HEK293 (cell line): ENCODE measurements around the gene OLIG2.

Experiments
- CTCF ChIA-PET: fragments of 350-600 bp; formaldehyde crosslinking; extraction: SDS; loops from one replicate; lab custom pipeline; 2021; ENCODE audit warnings: antibody characterized with exemption; lab: Yijun Ruan, JAX
- POLR2A ChIA-PET: fragments of 300-600 bp; formaldehyde crosslinking; extraction: SDS; loops from one replicate; lab custom pipeline; 2020; ENCODE audit warnings: antibody characterized with exemption, inconsistent platforms; lab: Yijun Ruan, JAX
- H3K27ac ChIP-seq: fragments of 200-500 bp; sonication (Bioruptor generic); 2 replicates; pipeline ENCODE4 v1.5.1; 2014; ENCODE audit warnings: low read depth, low read length, control low read depth, inconsistent platforms; ENCODE audit errors: extremely low read depth
- H3K36me3 ChIP-seq, 2 experiments: fragments of 200-500 bp in 1 of 2; sonication (Bioruptor generic) in 1 of 2; 1 replicate in 1 of 2; 2 replicates in 1 of 2; pipeline ENCODE4 v1.5.1; 2014 to 2017; ENCODE audit warnings: inconsistent platforms in 2 of 2, low read length in 2 of 2; ENCODE audit not compliant: control insufficient read depth in 2 of 2, insufficient read depth in 1 of 2
- H3K4me1 ChIP-seq: fragments of 200-500 bp; sonication (Bioruptor generic); 2 replicates; pipeline ENCODE4 v1.5.1; 2014; ENCODE audit warnings: mild to moderate bottlenecking, low read length, inconsistent platforms; ENCODE audit not compliant: control insufficient read depth, insufficient read depth
- H3K4me3 ChIP-seq: 2 replicates; pipeline ENCODE4 v1.5.1; 2011; ENCODE audit warnings: low read depth, mild to moderate bottlenecking, control low read depth, low read length, moderate library complexity
- H3K9me3 ChIP-seq: fragments of 200-500 bp; sonication (Bioruptor generic); 2 replicates; pipeline ENCODE4 v1.5.1; 2014; ENCODE audit warnings: low read depth, low read length, inconsistent platforms; ENCODE audit not compliant: control insufficient read depth, insufficient read depth
- EGR2 ChIP-seq: fragments of 450-650 bp; formaldehyde crosslinking; IDR thresholded peaks from 2 replicates; pipeline ENCODE4 v1.5.1; 2016; ENCODE audit warnings: low read depth, missing biosample characterization, missing genetic modification characterization
- KLF16 ChIP-seq: fragments of 450-650 bp; formaldehyde crosslinking; IDR thresholded peaks from 2 replicates; pipeline ENCODE4 v1.5.1; 2017; ENCODE audit warnings: missing biosample characterization, missing genetic modification characterization
- KLF9 ChIP-seq: fragments of 450-650 bp; formaldehyde crosslinking; IDR thresholded peaks from 2 replicates; pipeline ENCODE4 v1.5.1; 2016; ENCODE audit warnings: missing biosample characterization, missing genetic modification characterization, low read depth
- OSR2 ChIP-seq: fragments of 450-650 bp; formaldehyde crosslinking; IDR thresholded peaks from 2 replicates; pipeline ENCODE4 v1.5.1; 2016; ENCODE audit warnings: missing biosample characterization, missing genetic modification characterization
- SALL2 ChIP-seq: fragments of 450-650 bp; formaldehyde crosslinking; IDR thresholded peaks from 2 replicates; pipeline ENCODE4 v1.5.0; 2017; ENCODE audit warnings: missing biosample characterization, mild to moderate bottlenecking, missing genetic modification characterization, borderline replicate concordance
- SCRT2 ChIP-seq: fragments of 450-650 bp; formaldehyde crosslinking; IDR thresholded peaks from 2 replicates; pipeline ENCODE4 v1.5.1; 2016; ENCODE audit warnings: missing biosample characterization, missing genetic modification characterization
- ZBTB1 ChIP-seq: fragments of 450-650 bp; formaldehyde crosslinking; IDR thresholded peaks from 2 replicates; pipeline ENCODE4 v1.5.1; 2016; ENCODE audit warnings: missing biosample characterization, missing genetic modification characterization
- ZBTB44 ChIP-seq: fragments of 450-650 bp; IDR thresholded peaks from 2 replicates; pipeline ENCODE4 v1.5.1; 2018; ENCODE audit warnings: missing biosample characterization, mild to moderate bottlenecking, missing genetic modification characterization
- ZBTB48 ChIP-seq: fragments of 450-650 bp; formaldehyde crosslinking; IDR thresholded peaks from 2 replicates; pipeline ENCODE4 v1.5.1; 2016; ENCODE audit warnings: missing biosample characterization, missing genetic modification characterization
- ZFP37 ChIP-seq: fragments of 450-650 bp; formaldehyde crosslinking; IDR thresholded peaks from 2 replicates; pipeline ENCODE4 v1.5.1; 2016; ENCODE audit warnings: missing biosample characterization, missing genetic modification characterization
- ZFP41 ChIP-seq: fragments of 450-650 bp; formaldehyde crosslinking; IDR thresholded peaks from 2 replicates; pipeline ENCODE4 v1.5.1; 2016; ENCODE audit warnings: missing biosample characterization, missing genetic modification characterization, borderline replicate concordance
- ZNF157 ChIP-seq: fragments of 450-650 bp; formaldehyde crosslinking; IDR thresholded peaks from 2 replicates; pipeline ENCODE4 v1.5.1; 2016; ENCODE audit warnings: missing biosample characterization, missing genetic modification characterization
- ZNF239 ChIP-seq: fragments of 450-650 bp; formaldehyde crosslinking; IDR thresholded peaks from 2 replicates; pipeline ENCODE4 v1.5.1; 2016; ENCODE audit warnings: missing biosample characterization, missing genetic modification characterization
- ZNF24 ChIP-seq: fragments of 450-650 bp; formaldehyde crosslinking; IDR thresholded peaks from 2 replicates; pipeline ENCODE4 v1.5.1; 2016; ENCODE audit warnings: missing biosample characterization, missing genetic modification characterization
- ZNF302 ChIP-seq: fragments of 450-650 bp; formaldehyde crosslinking; IDR thresholded peaks from 2 replicates; pipeline ENCODE4 v1.5.1; 2016; ENCODE audit warnings: missing biosample characterization, missing genetic modification characterization, low read depth
- ZNF423 ChIP-seq: fragments of 450-650 bp; formaldehyde crosslinking; IDR thresholded peaks from 2 replicates; pipeline ENCODE4 v1.5.1; 2016; ENCODE audit warnings: missing biosample characterization, missing genetic modification characterization
- ZNF544 ChIP-seq: fragments of 450-650 bp; formaldehyde crosslinking; IDR thresholded peaks from 2 replicates; pipeline ENCODE4 v1.5.0; 2017; ENCODE audit warnings: missing biosample characterization, missing genetic modification characterization
- ZNF596 ChIP-seq: fragments of 450-650 bp; IDR thresholded peaks from 2 replicates; pipeline ENCODE4 v1.5.0; 2018; ENCODE audit warnings: missing biosample characterization, mild to moderate bottlenecking, missing genetic modification characterization, moderate library complexity
- ZNF623 ChIP-seq: fragments of 450-650 bp; formaldehyde crosslinking; IDR thresholded peaks from 2 replicates; pipeline ENCODE4 v1.5.1; 2016; ENCODE audit warnings: missing biosample characterization, missing genetic modification characterization
- ZNF629 ChIP-seq: fragments of 450-650 bp; formaldehyde crosslinking; IDR thresholded peaks from 2 replicates; pipeline ENCODE4 v1.5.1; 2017; ENCODE audit warnings: missing biosample characterization, missing genetic modification characterization
- ZNF654 ChIP-seq: fragments of 450-650 bp; formaldehyde crosslinking; IDR thresholded peaks from 2 replicates; pipeline ENCODE4 v1.5.1; 2016; ENCODE audit warnings: low read depth, missing biosample characterization, missing genetic modification characterization
- ZNF747 ChIP-seq: fragments of 450-650 bp; formaldehyde crosslinking; IDR thresholded peaks from 2 replicates; pipeline ENCODE4 v1.5.1; 2016; ENCODE audit warnings: missing biosample characterization, missing genetic modification characterization
- ZNF776 ChIP-seq: fragments of 450-650 bp; formaldehyde crosslinking; IDR thresholded peaks from 2 replicates; pipeline ENCODE4 v1.5.0; 2017; ENCODE audit warnings: missing biosample characterization, missing genetic modification characterization, borderline replicate concordance
- ZNF777 ChIP-seq: fragments of 450-650 bp; formaldehyde crosslinking; IDR thresholded peaks from 2 replicates; pipeline ENCODE4 v1.5.1; 2017; ENCODE audit warnings: missing biosample characterization, missing genetic modification characterization, borderline replicate concordance
- ZNF785 ChIP-seq: fragments of 450-650 bp; formaldehyde crosslinking; IDR thresholded peaks from 2 replicates; pipeline ENCODE4 v1.5.1; 2016; ENCODE audit warnings: missing biosample characterization, missing genetic modification characterization
- TF ChIP-seq, protein P1 (sequence below): fragments of 450-650 bp; formaldehyde crosslinking; IDR thresholded peaks from 2 replicates; pipeline ENCODE4 v1.5.1; 2017; ENCODE audit warnings: missing biosample characterization, mild to moderate bottlenecking, missing genetic modification characterization, moderate library complexity

The OLIG2 gene

GRCh38 chr21:33071770-33072306 is 46.1 kb downstream of the OLIG2 start:
- H3K4me3 ChIP-seq, result no peak overlapping the region
- POLR2A ChIA-PET, result interaction anchor here (1.4 kb wide), 1 partner anchor 8 kb away, joined by 3 read pairs; no protein-coding TSS in a partner anchor
- TF ChIP-seq ZNF302 (no peak), ZNF777 (tag by site-specific recombination) (no peak), ZNF596 (tag by site-specific recombination) (no peak), ZBTB1 (tag by site-specific recombination) (no peak), ZNF629 (tag by site-specific recombination) (no peak), ZNF747 (tag by site-specific recombination) (no peak), ZBTB48 (tag by site-specific recombination) (no peak), KLF9 (tag by site-specific recombination) (no peak), ZNF423 (no peak)
- TF ChIP-seq, protein P1, sequence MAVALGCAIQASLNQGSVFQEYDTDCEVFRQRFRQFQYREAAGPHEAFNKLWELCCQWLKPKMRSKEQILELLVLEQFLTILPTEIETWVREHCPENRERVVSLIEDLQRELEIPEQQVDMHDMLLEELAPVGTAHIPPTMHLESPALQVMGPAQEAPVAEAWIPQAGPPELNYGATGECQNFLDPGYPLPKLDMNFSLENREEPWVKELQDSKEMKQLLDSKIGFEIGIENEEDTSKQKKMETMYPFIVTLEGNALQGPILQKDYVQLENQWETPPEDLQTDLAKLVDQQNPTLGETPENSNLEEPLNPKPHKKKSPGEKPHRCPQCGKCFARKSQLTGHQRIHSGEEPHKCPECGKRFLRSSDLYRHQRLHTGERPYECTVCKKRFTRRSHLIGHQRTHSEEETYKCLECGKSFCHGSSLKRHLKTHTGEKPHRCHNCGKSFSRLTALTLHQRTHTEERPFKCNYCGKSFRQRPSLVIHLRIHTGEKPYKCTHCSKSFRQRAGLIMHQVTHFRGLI, result no peak
- TF ChIP-seq, all 188 proteins: peak for 0
- Histone ChIP-seq H3K27ac (no peak overlapping the region), H3K4me1 (peaks cover 4% of the 10 kb centered on the region; the same call in 1 of the 2 replicates), H3K9me3 (no peaks in the 10 kb centered on the region), H3K36me3 (no peaks in the 10 kb centered on the region)
- CTCF ChIA-PET, result interaction anchor here (0.6 to 0.8 kb wide), 3 partner anchors 56 to 173 kb away, joined by 3 read pairs; no protein-coding TSS in a partner anchor

DNA sequence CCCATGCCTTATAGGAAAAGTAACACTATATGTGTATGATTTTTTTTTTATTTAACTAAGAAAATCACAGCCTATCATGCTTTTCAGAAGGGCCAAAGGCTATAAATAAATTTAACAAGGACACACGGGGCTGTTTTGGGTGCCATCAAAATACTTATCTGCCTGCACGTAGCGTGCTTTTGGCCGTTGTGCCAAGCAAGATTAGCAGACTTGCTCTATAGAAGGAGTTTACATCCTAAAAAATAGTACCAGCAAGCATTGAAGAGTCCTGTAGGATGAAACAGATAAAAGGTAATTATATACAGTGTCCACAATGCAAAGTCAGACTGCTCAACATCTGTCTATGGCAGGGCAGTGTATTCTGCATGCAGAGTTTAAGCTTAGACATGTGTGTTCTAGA is 47.9 kb downstream of the OLIG2 start:
- TF ChIP-seq ZNF544 (tag by site-specific recombination) (no peak), ZBTB44 (tag by site-specific recombination) (no peak), ZFP41 (tag by site-specific recombination) (no peak), ZNF776 (tag by site-specific recombination) (no peak), ZNF623 (tag by site-specific recombination) (no peak), OSR2 (no peak), EGR2 (tag by site-specific recombination) (no peak), SCRT2 (tag by site-specific recombination) (no peak), ZNF654 (tag by site-specific recombination) (no peak), SALL2 (tag by site-specific recombination) (no peak), KLF16 (tag by site-specific recombination) (no peak), ZNF785 (tag by site-specific recombination) (no peak), ZNF24 (tag by site-specific recombination) (no peak), ZFP37 (no peak), ZNF157 (tag by site-specific recombination) (no peak), ZNF239 (tag by site-specific recombination) (no peak)
- ChIA-PET POLR2A (no interaction called here), CTCF (interaction anchor here (0.8 to 1.3 kb wide), 3 partner anchors 19 to 79 kb away, joined by 3 to 7 read pairs (median 4); no protein-coding TSS in a partner anchor)
- Histone ChIP-seq H3K4me3 (no peak overlapping the region), H3K9me3 (no peaks in the 10 kb centered on the region), H3K4me1 (peaks cover 4% of the 10 kb centered on the region; the same call in 1 of the 2 replicates), H3K27ac (no peak overlapping the region), H3K36me3 (no peaks in the 10 kb centered on the region)
